ENCODE results near the gene OXLD1.
A peak's percentile ranks its signal among the peaks of the same experiment; 100 is the strongest.

OXLD1 gene

GRCh38 chr17:81644976-81645952, 21.1 kb downstream of the OXLD1 start:
- H3K9me3 ChIP-seq (ENCODE audit: control insufficient read depth, low read length) = no peaks in the 10 kb centered on the region
- H3K27me3 ChIP-seq (replicated peaks; ENCODE audit: control insufficient read depth, insufficient read depth, low read length) = peaks cover 18% of the 10 kb centered on the region
- no peaks in the 10 kb centered on the region for H3K36me3 ChIP-seq (ENCODE audit: control insufficient read depth, insufficient read depth, low read length, severe bottlenecking)
- H3K9ac ChIP-seq (ENCODE audit: low read length) = no peak overlapping the region
- no peak for DNase-seq (ENCODE audit: low read depth)
- no peaks in the 10 kb centered on the region for H3K4me1 ChIP-seq (ENCODE audit: control insufficient read depth, insufficient read depth, low read length)
- H3K4me3 ChIP-seq (ENCODE audit: low read length) = no peak overlapping the region

- no peaks in the 10 kb centered on the region for H3K9me3 ChIP-seq (ENCODE audit: control insufficient read depth, low read length)
- no peak overlapping the region for H3K4me3 ChIP-seq (ENCODE audit: low read length)
- peaks cover 18% of the 10 kb centered on the region for H3K27me3 ChIP-seq (replicated peaks; ENCODE audit: control insufficient read depth, insufficient read depth, low read length)
- H3K4me1 ChIP-seq (ENCODE audit: control insufficient read depth, insufficient read depth, low read length) = no peaks in the 10 kb centered on the region
- no peaks in the 10 kb centered on the region for H3K36me3 ChIP-seq (ENCODE audit: control insufficient read depth, insufficient read depth, low read length, severe bottlenecking)
- no peak for DNase-seq (ENCODE audit: low read depth)
- H3K9ac ChIP-seq (ENCODE audit: low read length) = no peak overlapping the region
These were observed 21.9 kb downstream of the OXLD1 start for GRCh38 chr17:81644496-81644895.

GRCh38 chr17:81641825-81642489, 24.4 kb downstream of the OXLD1 start:
- peaks cover 3% of the 10 kb centered on the region for H3K4me1 ChIP-seq (ENCODE audit: control insufficient read depth, insufficient read depth, low read length)
- no peak overlapping the region for H3K4me3 ChIP-seq (ENCODE audit: low read length)
- H3K9ac ChIP-seq (ENCODE audit: low read length) = no peak overlapping the region
- no peaks in the 10 kb centered on the region for H3K36me3 ChIP-seq (ENCODE audit: control insufficient read depth, insufficient read depth, low read length, severe bottlenecking)
- H3K27me3 ChIP-seq (replicated peaks; ENCODE audit: control insufficient read depth, insufficient read depth, low read length) = peaks cover 4% of the 10 kb centered on the region
- H3K9me3 ChIP-seq (ENCODE audit: control insufficient read depth, low read length) = no peaks in the 10 kb centered on the region
- DNase-seq (ENCODE audit: low read depth) = peak; percentile 62

GRCh38 chr17:81640011-81640410, 26.4 kb downstream of the OXLD1 start:
- H3K4me3 ChIP-seq (ENCODE audit: low read length) = no peak overlapping the region
- H3K9me3 ChIP-seq (ENCODE audit: control insufficient read depth, low read length) = no peaks in the 10 kb centered on the region
- no peak for DNase-seq (ENCODE audit: low read depth)
- peaks cover 11% of the 10 kb centered on the region for H3K4me1 ChIP-seq (ENCODE audit: control insufficient read depth, insufficient read depth, low read length)
- no peak overlapping the region for H3K9ac ChIP-seq (ENCODE audit: low read length)
- H3K27me3 ChIP-seq (replicated peaks; ENCODE audit: control insufficient read depth, insufficient read depth, low read length) = no peaks in the 10 kb centered on the region
- no peaks in the 10 kb centered on the region for H3K36me3 ChIP-seq (ENCODE audit: control insufficient read depth, insufficient read depth, low read length, severe bottlenecking)

- H3K9ac ChIP-seq (ENCODE audit: low read length) = no peak overlapping the region
- H3K9me3 ChIP-seq (ENCODE audit: control insufficient read depth, low read length) = no peaks in the 10 kb centered on the region
- H3K27me3 ChIP-seq (replicated peaks; ENCODE audit: control insufficient read depth, insufficient read depth, low read length) = no peaks in the 10 kb centered on the region
- no peak for DNase-seq (ENCODE audit: low read depth)
- H3K36me3 ChIP-seq (ENCODE audit: control insufficient read depth, insufficient read depth, low read length, severe bottlenecking) = no peaks in the 10 kb centered on the region
- H3K4me1 ChIP-seq (ENCODE audit: control insufficient read depth, insufficient read depth, low read length) = peaks cover 11% of the 10 kb centered on the region
- H3K4me3 ChIP-seq (ENCODE audit: low read length) = no peak overlapping the region
These were observed 27.7 kb downstream of the OXLD1 start for GRCh38 chr17:81638683-81639082.

GRCh38 chr17:81636505-81637288, 29.7 kb downstream of the OXLD1 start, which contains the start of the genes NPLOC4 and TSPAN10:
NPLOC4 (minus strand) TSS chr17:81637112; CDS start chr17:81636930, 182 bp downstream.
TSPAN10 (plus strand) TSS chr17:81637196; CDS start chr17:81642413, 5,217 bp downstream.
- H3K9ac ChIP-seq (ENCODE audit: low read length) = peak within 1 kb of the TSS; percentile 93
- peak within 1 kb of the TSS; percentile 91 for H3K4me3 ChIP-seq (ENCODE audit: low read length)
- H3K4me1 ChIP-seq (ENCODE audit: control insufficient read depth, insufficient read depth, low read length) = peaks cover 11% of the 10 kb centered on the region
- peaks cover 3% of the 10 kb centered on the region for H3K36me3 ChIP-seq (ENCODE audit: control insufficient read depth, insufficient read depth, low read length, severe bottlenecking)
- peak; percentile 94 for DNase-seq (ENCODE audit: low read depth)
- no peaks in the 10 kb centered on the region for H3K27me3 ChIP-seq (replicated peaks; ENCODE audit: control insufficient read depth, insufficient read depth, low read length)
- no peaks in the 10 kb centered on the region for H3K9me3 ChIP-seq (ENCODE audit: control insufficient read depth, low read length)

GRCh38 chr17:81635973-81636504, 30.4 kb downstream of the OXLD1 start:
- Histone ChIP-seq H3K4me1 (ENCODE audit: control insufficient read depth, insufficient read depth, low read length) (peaks cover 11% of the 10 kb centered on the region), H3K9ac (ENCODE audit: low read length) (peak overlapping the region; percentile 93), H3K9me3 (ENCODE audit: control insufficient read depth, low read length) (no peaks in the 10 kb centered on the region), H3K27me3 (replicated peaks; ENCODE audit: control insufficient read depth, insufficient read depth, low read length) (no peaks in the 10 kb centered on the region), H3K4me3 (ENCODE audit: low read length) (peak overlapping the region; percentile 91), H3K36me3 (ENCODE audit: control insufficient read depth, insufficient read depth, low read length, severe bottlenecking) (peaks cover 3% of the 10 kb centered on the region)
- no peak for DNase-seq (ENCODE audit: low read depth)

- H3K4me1 ChIP-seq (ENCODE audit: control insufficient read depth, insufficient read depth, low read length) = peaks cover 11% of the 10 kb centered on the region
- no peaks in the 10 kb centered on the region for H3K9me3 ChIP-seq (ENCODE audit: control insufficient read depth, low read length)
- peak overlapping the region; percentile 91 for H3K4me3 ChIP-seq (ENCODE audit: low read length)
- peak overlapping the region; percentile 93 for H3K9ac ChIP-seq (ENCODE audit: low read length)
- no peaks in the 10 kb centered on the region for H3K27me3 ChIP-seq (replicated peaks; ENCODE audit: control insufficient read depth, insufficient read depth, low read length)
- H3K36me3 ChIP-seq (ENCODE audit: control insufficient read depth, insufficient read depth, low read length, severe bottlenecking) = peaks cover 3% of the 10 kb centered on the region
- no peak for DNase-seq (ENCODE audit: low read depth)
These were observed 31.0 kb downstream of the OXLD1 start for GRCh38 chr17:81635431-81635830.

- no peak overlapping the region for H3K4me3 ChIP-seq (ENCODE audit: low read length)
- no peaks in the 10 kb centered on the region for H3K27me3 ChIP-seq (replicated peaks; ENCODE audit: control insufficient read depth, insufficient read depth, low read length)
- no peak overlapping the region for H3K9ac ChIP-seq (ENCODE audit: low read length)
- DNase-seq (ENCODE audit: low read depth) = no peak
- peaks cover 8% of the 10 kb centered on the region for H3K4me1 ChIP-seq (ENCODE audit: control insufficient read depth, insufficient read depth, low read length)
- peaks cover 37% of the 10 kb centered on the region for H3K36me3 ChIP-seq (ENCODE audit: control insufficient read depth, insufficient read depth, low read length, severe bottlenecking)
- H3K9me3 ChIP-seq (ENCODE audit: control insufficient read depth, low read length) = no peaks in the 10 kb centered on the region
These were observed 34.9 kb downstream of the OXLD1 start for GRCh38 chr17:81631482-81631881.

GRCh38 chr17:81630274-81630673, 36.1 kb downstream of the OXLD1 start:
- no peak for DNase-seq (ENCODE audit: low read depth)
- no peak overlapping the region for H3K4me3 ChIP-seq (ENCODE audit: low read length)
- peaks cover 1% of the 10 kb centered on the region for H3K4me1 ChIP-seq (ENCODE audit: control insufficient read depth, insufficient read depth, low read length)
- H3K9ac ChIP-seq (ENCODE audit: low read length) = no peak overlapping the region
- no peaks in the 10 kb centered on the region for H3K9me3 ChIP-seq (ENCODE audit: control insufficient read depth, low read length)
- no peaks in the 10 kb centered on the region for H3K27me3 ChIP-seq (replicated peaks; ENCODE audit: control insufficient read depth, insufficient read depth, low read length)
- H3K36me3 ChIP-seq (ENCODE audit: control insufficient read depth, insufficient read depth, low read length, severe bottlenecking) = peaks cover 49% of the 10 kb centered on the region

All from adipocyte (in vitro differentiated cells).